H1 (cell line): ENCODE measurements around the gene NKX2-4.

ENCODE experiments used
- BRCA1 ChIP-seq: IDR thresholded peaks from 2 replicates; pipeline ENCODE4 v1.6.1; 2012; ENCODE audit warnings: low read depth, low read length, improper control_type of control experiment
- CTCF ChIP-seq, 3 experiments: IDR thresholded peaks; 1 replicate in 2 of 3; 2 replicates in 1 of 3; pipeline versions ENCODE4 v1.5.1 to v1.6.1; 2011; ENCODE audit warnings: low read length in 3 of 3, mild to moderate bottlenecking in 3 of 3, inconsistent platforms in 2 of 3, low read depth in 1 of 3, moderate library complexity in 1 of 3; ENCODE audit not compliant: insufficient read depth in 1 of 3; ENCODE audit errors: control extremely low read depth in 1 of 3
- EP300 ChIP-seq, 2 experiments: IDR thresholded peaks; 1 replicate in 1 of 2; 2 replicates in 1 of 2; pipeline ENCODE4 v1.6.1; 2011 to 2012; ENCODE audit warnings: low read depth in 2 of 2, low read length in 2 of 2, mild to moderate bottlenecking in 2 of 2, borderline replicate concordance in 1 of 2, inconsistent platforms in 1 of 2, moderate library complexity in 1 of 2
- GABPA ChIP-seq: IDR thresholded peaks from 2 replicates; pipeline ENCODE4 v1.6.1; 2011; ENCODE audit warnings: mild to moderate bottlenecking, low read length, moderate library complexity, borderline replicate concordance; ENCODE audit not compliant: insufficient read depth
- POLR2A ChIP-seq, 2 experiments: IDR thresholded peaks; 1 replicate in 1 of 2; 2 replicates in 1 of 2; pipeline ENCODE4 v1.6.1; 2011; ENCODE audit warnings: low read depth in 2 of 2, low read length in 2 of 2, mild to moderate bottlenecking in 2 of 2; ENCODE audit errors: control extremely low read depth in 1 of 2
- SP2 ChIP-seq: IDR thresholded peaks from 2 replicates; pipeline ENCODE4 v1.6.1; 2012; ENCODE audit warnings: mild to moderate bottlenecking, low read length, inconsistent platforms
- SP4 ChIP-seq: IDR thresholded peaks from 2 replicates; pipeline ENCODE4 v1.6.1; 2012; ENCODE audit warnings: low read length, inconsistent platforms
- SRF ChIP-seq: IDR thresholded peaks from 2 replicates; pipeline ENCODE4 v1.6.1; 2011; ENCODE audit warnings: mild to moderate bottlenecking, low read depth, low read length, moderate library complexity
- TEAD4 ChIP-seq: IDR thresholded peaks from 2 replicates; pipeline ENCODE4 v1.6.1; 2012; ENCODE audit warnings: low read depth, low read length, inconsistent platforms, mixed read lengths
- YY1 ChIP-seq: IDR thresholded peaks from 2 replicates; pipeline ENCODE4 v1.6.1; 2011; ENCODE audit warnings: low read depth, mild to moderate bottlenecking, low read length
- ZNF274 ChIP-seq: IDR thresholded peaks from 2 replicates; pipeline ENCODE4 v1.7.0; 2012; ENCODE audit warnings: low read length, borderline replicate concordance; ENCODE audit errors: extremely low read depth

GRCh38 chr20:21394551-21394950 lies 2.8 kb downstream of the NKX2-4 start:
- TF ChIP-seq POLR2A (IDR thresholded peaks at IDR 0.05; ENCODE audit: control extremely low read depth in 1 of 2, low read depth in 2 of 2, low read length in 2 of 2) (no peak), SP4 (no peak), EP300 (IDR thresholded peaks at IDR 0.05; ENCODE audit: borderline replicate concordance in 1 of 2, low read depth in 2 of 2, low read length in 2 of 2) (no peak), CTCF (IDR thresholded peaks at IDR 0.05; ENCODE audit: control extremely low read depth in 1 of 3, insufficient read depth in 1 of 3, low read depth in 1 of 3, low read length in 3 of 3) (no peak), SP2 (no peak), BRCA1 (no peak), SRF (no peak), ZNF274 (no peak), TEAD4 (no peak), YY1 (no peak), GABPA (no peak)
